ENCODE data around the gene BDKRB2.

- no peak for TF ChIP-seq TCF7L2 (IDR thresholded peaks at IDR 0.05; ENCODE audit: low read depth, low read length)
- TF ChIP-seq, protein P1, sequence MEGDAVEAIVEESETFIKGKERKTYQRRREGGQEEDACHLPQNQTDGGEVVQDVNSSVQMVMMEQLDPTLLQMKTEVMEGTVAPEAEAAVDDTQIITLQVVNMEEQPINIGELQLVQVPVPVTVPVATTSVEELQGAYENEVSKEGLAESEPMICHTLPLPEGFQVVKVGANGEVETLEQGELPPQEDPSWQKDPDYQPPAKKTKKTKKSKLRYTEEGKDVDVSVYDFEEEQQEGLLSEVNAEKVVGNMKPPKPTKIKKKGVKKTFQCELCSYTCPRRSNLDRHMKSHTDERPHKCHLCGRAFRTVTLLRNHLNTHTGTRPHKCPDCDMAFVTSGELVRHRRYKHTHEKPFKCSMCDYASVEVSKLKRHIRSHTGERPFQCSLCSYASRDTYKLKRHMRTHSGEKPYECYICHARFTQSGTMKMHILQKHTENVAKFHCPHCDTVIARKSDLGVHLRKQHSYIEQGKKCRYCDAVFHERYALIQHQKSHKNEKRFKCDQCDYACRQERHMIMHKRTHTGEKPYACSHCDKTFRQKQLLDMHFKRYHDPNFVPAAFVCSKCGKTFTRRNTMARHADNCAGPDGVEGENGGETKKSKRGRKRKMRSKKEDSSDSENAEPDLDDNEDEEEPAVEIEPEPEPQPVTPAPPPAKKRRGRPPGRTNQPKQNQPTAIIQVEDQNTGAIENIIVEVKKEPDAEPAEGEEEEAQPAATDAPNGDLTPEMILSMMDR (IDR thresholded peaks at IDR 0.05) = no peak
- TF ChIP-seq POLR2AphosphoS5 (IDR thresholded peaks at IDR 0.05; ENCODE audit: low read depth, low read length) = no peak
- TF ChIP-seq SIN3A (IDR thresholded peaks at IDR 0.05; ENCODE audit: borderline replicate concordance, insufficient read depth, low read depth, low read length) = no peak
- TF ChIP-seq, protein P2, sequence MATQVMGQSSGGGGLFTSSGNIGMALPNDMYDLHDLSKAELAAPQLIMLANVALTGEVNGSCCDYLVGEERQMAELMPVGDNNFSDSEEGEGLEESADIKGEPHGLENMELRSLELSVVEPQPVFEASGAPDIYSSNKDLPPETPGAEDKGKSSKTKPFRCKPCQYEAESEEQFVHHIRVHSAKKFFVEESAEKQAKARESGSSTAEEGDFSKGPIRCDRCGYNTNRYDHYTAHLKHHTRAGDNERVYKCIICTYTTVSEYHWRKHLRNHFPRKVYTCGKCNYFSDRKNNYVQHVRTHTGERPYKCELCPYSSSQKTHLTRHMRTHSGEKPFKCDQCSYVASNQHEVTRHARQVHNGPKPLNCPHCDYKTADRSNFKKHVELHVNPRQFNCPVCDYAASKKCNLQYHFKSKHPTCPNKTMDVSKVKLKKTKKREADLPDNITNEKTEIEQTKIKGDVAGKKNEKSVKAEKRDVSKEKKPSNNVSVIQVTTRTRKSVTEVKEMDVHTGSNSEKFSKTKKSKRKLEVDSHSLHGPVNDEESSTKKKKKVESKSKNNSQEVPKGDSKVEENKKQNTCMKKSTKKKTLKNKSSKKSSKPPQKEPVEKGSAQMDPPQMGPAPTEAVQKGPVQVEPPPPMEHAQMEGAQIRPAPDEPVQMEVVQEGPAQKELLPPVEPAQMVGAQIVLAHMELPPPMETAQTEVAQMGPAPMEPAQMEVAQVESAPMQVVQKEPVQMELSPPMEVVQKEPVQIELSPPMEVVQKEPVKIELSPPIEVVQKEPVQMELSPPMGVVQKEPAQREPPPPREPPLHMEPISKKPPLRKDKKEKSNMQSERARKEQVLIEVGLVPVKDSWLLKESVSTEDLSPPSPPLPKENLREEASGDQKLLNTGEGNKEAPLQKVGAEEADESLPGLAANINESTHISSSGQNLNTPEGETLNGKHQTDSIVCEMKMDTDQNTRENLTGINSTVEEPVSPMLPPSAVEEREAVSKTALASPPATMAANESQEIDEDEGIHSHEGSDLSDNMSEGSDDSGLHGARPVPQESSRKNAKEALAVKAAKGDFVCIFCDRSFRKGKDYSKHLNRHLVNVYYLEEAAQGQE (IDR thresholded peaks at IDR 0.05; ENCODE audit: insufficient read depth in 1 of 2, low read depth in 2 of 2, low read length in 1 of 2) = no peak
Measured at GRCh38 chr14:96173636-96174475, 30.8 kb upstream of the BDKRB2 start.
